ENCODE measurements around the gene GAS2L2. TPM values are rescaled to one million over a fixed set of nuclear protein-coding genes. Genes with fewer than 3 reads are reported as not detected.
A peak's percentile ranks its signal among the peaks of the same experiment; 100 is the strongest.

GAS2L2 gene
- total RNA-seq, 1 donor from 2014 or later: not detected

DNA sequence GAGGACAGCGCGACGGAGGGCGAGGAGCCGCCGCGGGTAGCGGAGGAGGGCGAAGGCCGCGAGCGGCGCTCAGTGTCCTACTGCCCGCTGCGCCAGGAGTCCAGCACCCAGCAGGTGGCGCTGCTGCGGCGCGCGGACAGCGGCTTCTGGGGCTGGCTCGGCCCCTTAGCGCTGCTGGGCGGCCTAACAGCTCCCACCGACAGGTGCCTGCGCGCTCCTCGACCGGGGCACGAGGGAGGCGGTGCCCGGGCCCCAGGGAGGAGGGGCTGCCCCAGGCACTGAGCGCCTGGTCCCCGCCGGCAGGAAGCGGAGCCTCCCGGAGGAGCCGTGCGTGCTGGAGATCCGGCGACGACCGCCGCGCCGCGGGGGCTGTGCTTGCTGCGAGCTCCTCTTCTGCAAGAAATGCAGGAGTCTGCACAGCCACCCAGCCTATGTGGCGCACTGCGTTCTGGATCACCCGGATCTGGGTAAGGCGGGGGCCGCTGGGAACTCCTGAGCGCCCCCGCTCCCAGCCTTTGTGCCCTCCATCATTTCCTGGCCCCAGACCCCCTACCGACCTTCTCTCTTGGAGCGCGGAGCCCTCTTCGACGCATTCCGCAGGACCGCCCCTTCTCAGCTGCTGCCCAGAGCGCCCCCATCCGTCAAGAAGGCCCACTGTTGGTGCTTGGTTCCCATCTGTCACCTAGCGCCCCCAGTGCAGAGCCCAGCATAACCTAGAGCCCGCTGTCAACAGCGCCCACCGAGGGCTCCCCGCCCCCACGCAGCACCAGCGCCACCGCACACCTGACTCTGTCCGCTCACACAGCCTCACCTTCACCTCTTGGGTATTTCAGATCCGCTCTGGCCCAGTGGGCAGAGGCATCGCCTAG, 11.3 kb upstream of the GAS2L2 start:
- TF ChIP-seq, protein P1, sequence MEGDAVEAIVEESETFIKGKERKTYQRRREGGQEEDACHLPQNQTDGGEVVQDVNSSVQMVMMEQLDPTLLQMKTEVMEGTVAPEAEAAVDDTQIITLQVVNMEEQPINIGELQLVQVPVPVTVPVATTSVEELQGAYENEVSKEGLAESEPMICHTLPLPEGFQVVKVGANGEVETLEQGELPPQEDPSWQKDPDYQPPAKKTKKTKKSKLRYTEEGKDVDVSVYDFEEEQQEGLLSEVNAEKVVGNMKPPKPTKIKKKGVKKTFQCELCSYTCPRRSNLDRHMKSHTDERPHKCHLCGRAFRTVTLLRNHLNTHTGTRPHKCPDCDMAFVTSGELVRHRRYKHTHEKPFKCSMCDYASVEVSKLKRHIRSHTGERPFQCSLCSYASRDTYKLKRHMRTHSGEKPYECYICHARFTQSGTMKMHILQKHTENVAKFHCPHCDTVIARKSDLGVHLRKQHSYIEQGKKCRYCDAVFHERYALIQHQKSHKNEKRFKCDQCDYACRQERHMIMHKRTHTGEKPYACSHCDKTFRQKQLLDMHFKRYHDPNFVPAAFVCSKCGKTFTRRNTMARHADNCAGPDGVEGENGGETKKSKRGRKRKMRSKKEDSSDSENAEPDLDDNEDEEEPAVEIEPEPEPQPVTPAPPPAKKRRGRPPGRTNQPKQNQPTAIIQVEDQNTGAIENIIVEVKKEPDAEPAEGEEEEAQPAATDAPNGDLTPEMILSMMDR (IDR thresholded peaks at IDR 0.05): peak; percentile 77
- ATAC-seq (ENCODE audit: low read depth): peak; percentile 93
- POLR2A ChIA-PET: interaction anchor here (0.5 to 6.7 kb wide), 13 partner anchors 12 to 644 kb away, joined by 3 to 121 read pairs (median 4); partner anchors contain the start of genes PEX12, RAD51D and TAF15
- Mint-ChIP-seq H3K36me3 (ENCODE audit: low read depth) (peaks cover 1% of the 10 kb centered on the region), H3K27ac (peak overlapping the region; percentile 75), H3K27me3 (peaks cover 4% of the 10 kb centered on the region), H3K4me3 (peak overlapping the region; percentile 91), H3K9me3 (no peaks in the 10 kb centered on the region), H3K4me1 (peaks cover 9% of the 10 kb centered on the region)
- peak; percentile 89 for DNase-seq
- intact Hi-C loops (cut with micrococcal nuclease): loop anchor here (1.0 to 5.0 kb wide), 4 partner anchors 40 to 522 kb away; partner anchors contain the start of genes AP2B1, SLFN5 and TAF15
- CTCF ChIA-PET: interaction anchor here (0.8 to 6.0 kb wide), 30 partner anchors 9 to 187 kb away, joined by 3 to 158 read pairs (median 4); partner anchors contain the start of genes GAS2L2, MMP28, PEX12 and RASL10B

DNA sequence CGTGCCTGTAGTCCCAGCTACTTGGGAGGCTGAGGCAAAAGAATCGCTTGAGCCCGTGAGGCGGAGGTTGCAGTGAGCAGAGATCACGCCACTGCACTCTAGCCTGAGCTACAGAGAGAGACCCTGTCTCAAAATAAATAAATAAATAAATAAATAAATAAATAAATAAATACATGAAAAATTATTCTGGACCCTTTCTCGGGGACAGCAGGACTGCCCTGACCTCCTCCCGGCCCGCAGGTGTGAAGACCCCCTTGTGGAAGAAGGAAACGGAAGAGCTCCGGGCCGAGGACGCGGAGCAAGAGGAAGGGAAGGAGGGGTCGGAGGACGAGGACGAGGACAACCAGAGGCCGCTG, 10.7 kb upstream of the GAS2L2 start:
- ChIA-PET CTCF (interaction anchor here (0.8 to 6.0 kb wide), 28 partner anchors 8 to 187 kb away, joined by 3 to 158 read pairs (median 4); partner anchors contain the start of genes GAS2L2, MMP28, PEX12 and RASL10B), POLR2A (interaction anchor here (0.5 to 6.7 kb wide), 12 partner anchors 22 to 1344 kb away, joined by 3 to 121 read pairs (median 4); partner anchors contain the start of genes PEX12, RAD51D and TAF15)
- Mint-ChIP-seq H3K4me1 (peaks cover 9% of the 10 kb centered on the region), H3K36me3 (ENCODE audit: low read depth) (peaks cover 1% of the 10 kb centered on the region), H3K9me3 (no peaks in the 10 kb centered on the region), H3K27me3 (peaks cover 4% of the 10 kb centered on the region), H3K27ac (no peak overlapping the region), H3K4me3 (peak overlapping the region; percentile 91)
- intact Hi-C loops (cut with micrococcal nuclease): loop anchor here (1.0 to 5.0 kb wide), 4 partner anchors 41 to 521 kb away; partner anchors contain the start of genes AP2B1, SLFN5 and TAF15
- TF ChIP-seq, protein P1 (IDR thresholded peaks at IDR 0.05): no peak
- ATAC-seq (ENCODE audit: low read depth) (no peak), DNase-seq (no peak)

DNA sequence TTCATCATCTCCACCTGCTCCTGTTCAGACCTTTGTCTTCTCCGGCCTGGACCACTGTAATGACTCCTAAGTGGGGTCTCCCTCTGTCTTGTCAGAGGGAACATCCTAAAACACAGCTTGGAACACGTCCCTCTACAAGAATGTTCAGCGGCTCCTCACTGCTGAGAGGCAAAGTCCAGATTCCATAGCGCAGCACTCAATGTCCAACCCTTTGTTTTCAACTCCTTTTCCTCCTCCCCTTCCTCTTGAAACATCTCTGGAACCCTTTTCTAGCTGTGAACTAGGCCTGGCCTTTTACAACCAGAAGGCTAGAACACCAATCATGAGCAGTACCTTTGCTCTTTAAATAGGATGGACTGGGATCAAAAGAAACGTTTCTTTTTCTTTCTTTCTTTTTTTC, 8.6 kb upstream of the GAS2L2 start:
- TF ChIP-seq, protein P1 (IDR thresholded peaks at IDR 0.05): no peak
- DNase-seq (no peak), ATAC-seq (ENCODE audit: low read depth) (no peak)
- POLR2A ChIA-PET: interaction anchor here (6.7 kb wide), 1 partner anchor 47 kb away, joined by 121 read pairs; the partner anchor contains the start of gene TAF15
- CTCF ChIA-PET: interaction anchor here (1.7 to 6.0 kb wide), 2 partner anchors 14 to 49 kb away, joined by 3 to 158 read pairs; partner anchors contain the start of gene TAF15
- peaks cover 9% of the 10 kb centered on the region for H3K4me1 Mint-ChIP-seq
- H3K27ac Mint-ChIP-seq: no peak overlapping the region
- H3K4me3 Mint-ChIP-seq: no peak overlapping the region
- H3K27me3 Mint-ChIP-seq: no peaks in the 10 kb centered on the region
- intact Hi-C loops (cut with micrococcal nuclease): loop anchor here (5.0 kb wide), 1 partner anchor 519 kb away; the partner anchor contains the start of gene SLFN5
- peaks cover 1% of the 10 kb centered on the region for H3K36me3 Mint-ChIP-seq (ENCODE audit: low read depth)
- no peaks in the 10 kb centered on the region for H3K9me3 Mint-ChIP-seq

DNA sequence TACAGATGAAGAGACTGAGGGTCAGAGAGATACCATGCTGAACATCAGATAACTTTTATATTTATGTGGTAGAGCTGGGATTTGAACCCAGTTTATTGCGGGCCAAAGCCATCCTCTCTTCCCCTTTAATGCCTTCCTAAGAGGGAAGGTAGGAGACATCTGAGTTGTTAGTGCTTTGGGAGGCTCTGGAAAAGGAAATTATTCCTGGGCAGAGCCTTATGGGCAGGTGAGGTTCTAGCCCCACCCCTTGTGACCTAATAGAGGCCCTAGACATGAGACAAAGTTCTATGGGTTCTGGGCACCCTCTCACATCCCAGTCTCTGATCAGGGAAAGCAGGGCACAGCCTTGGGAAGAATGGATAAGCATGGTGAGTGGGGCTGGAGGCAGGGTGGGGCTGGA, 7.5 kb upstream of the GAS2L2 start, which contains the start of gene C17orf50:
C17orf50 (plus strand) TSS at position 301 of the 400 bp plus-strand sequence; CDS start at position 356, 55 bp downstream.
- Mint-ChIP-seq H3K27me3 (no peaks in the 10 kb centered on the region), H3K4me1 (peaks cover 14% of the 10 kb centered on the region), H3K9me3 (no peaks in the 10 kb centered on the region), H3K27ac (no peak within 1 kb of the TSS), H3K4me3 (no peak within 1 kb of the TSS), H3K36me3 (ENCODE audit: low read depth) (peaks cover 1% of the 10 kb centered on the region)
- ATAC-seq (ENCODE audit: low read depth): no peak
- intact Hi-C loops (cut with micrococcal nuclease): loop anchor here (5.0 kb wide), 1 partner anchor 518 kb away; the partner anchor contains the start of gene SLFN5
- TF ChIP-seq, protein P1 (IDR thresholded peaks at IDR 0.05): no peak
- ChIA-PET POLR2A (interaction anchor here (0.7 to 6.7 kb wide), 2 partner anchors 48 to 101 kb away, joined by 4 to 121 read pairs; partner anchors contain the start of gene TAF15), CTCF (interaction anchor here (1.1 to 6.0 kb wide), 3 partner anchors 13 to 147 kb away, joined by 3 to 158 read pairs (median 3); partner anchors contain the start of gene TAF15)
- DNase-seq: no peak
